Measurements from ENCODE around the gene STOML2.

Gene STOML2

DNA sequence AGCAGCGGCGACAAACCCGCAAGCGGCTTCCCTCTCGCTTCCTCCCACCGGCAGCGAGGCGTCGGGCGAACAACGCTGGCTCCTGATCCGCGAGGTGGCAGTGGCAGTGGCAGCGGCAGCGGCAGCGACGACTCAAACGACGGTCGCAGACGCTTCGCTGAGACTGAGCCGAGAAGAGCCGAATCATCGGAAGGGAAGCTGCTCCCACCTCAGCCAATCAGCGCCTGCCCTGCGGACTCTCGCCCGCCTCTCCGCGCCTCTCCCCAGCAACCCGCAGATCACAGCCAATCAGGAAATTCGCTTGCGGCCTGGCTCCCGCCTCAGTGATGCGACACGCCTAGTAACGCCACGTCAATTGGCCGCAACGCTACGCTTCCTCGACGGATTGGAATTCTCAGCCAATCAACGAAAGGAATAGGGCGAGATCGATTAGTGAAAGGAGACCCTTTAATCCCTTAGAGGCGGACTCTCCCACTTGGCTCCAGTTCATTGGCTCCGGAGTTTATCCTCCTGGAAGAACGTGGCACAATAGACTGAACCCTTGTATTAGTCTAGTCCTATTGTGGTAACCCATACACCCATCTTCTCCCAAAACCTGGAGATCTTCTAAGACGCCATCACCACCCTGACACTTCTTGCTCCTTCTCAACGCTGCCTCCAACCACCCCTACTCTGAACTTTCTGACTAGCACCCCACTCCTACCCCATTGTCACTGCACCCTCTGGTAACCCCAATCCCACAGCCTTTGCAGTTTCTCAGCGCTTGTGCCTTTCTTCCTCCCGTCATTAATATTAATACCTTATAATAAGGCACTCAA, 30.3 kb downstream of the STOML2 start, which contains the start of gene VCP:
TSS of gene VCP (minus strand) at position 165 of the 818 bp plus-strand sequence. CDS start 272 bp downstream, outside the sequence.
- DNase-seq (ENCODE audit: low spot score), result peak; percentile 98

DNA sequence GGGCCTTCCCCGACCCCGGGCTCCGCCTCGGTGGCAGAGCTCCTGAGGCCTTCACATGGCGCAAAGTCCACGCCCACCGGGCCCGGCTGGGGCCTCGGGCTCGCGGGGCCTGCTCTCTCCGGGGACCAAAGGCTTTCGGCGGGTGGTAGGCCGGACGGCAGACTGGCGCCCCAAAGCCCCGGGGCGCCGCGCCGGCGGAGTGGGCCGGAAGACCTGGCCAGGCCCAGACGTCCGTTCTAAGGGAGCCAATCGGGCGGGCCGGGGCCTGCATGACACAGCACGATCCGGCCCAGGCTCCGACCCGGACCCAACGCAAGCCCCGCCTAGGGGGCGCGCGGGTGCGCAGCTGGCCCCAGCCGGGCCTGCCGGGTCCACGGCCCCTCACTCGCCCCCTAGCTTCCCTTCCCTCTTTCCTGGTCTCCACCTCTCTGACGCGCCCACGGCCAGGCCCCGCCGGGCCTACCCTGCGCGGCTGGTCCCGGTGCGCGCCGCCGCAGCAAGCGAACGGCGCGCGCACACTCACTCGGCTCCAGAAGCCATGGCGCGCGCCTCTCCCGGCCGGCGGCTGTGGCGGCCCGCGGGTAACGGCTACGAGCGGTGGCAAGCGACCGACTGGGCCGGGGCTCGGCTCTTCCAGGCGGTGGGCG, 31.0 kb downstream of the STOML2 start:
- peak; percentile 88 for DNase-seq (ENCODE audit: low spot score)

DNA sequence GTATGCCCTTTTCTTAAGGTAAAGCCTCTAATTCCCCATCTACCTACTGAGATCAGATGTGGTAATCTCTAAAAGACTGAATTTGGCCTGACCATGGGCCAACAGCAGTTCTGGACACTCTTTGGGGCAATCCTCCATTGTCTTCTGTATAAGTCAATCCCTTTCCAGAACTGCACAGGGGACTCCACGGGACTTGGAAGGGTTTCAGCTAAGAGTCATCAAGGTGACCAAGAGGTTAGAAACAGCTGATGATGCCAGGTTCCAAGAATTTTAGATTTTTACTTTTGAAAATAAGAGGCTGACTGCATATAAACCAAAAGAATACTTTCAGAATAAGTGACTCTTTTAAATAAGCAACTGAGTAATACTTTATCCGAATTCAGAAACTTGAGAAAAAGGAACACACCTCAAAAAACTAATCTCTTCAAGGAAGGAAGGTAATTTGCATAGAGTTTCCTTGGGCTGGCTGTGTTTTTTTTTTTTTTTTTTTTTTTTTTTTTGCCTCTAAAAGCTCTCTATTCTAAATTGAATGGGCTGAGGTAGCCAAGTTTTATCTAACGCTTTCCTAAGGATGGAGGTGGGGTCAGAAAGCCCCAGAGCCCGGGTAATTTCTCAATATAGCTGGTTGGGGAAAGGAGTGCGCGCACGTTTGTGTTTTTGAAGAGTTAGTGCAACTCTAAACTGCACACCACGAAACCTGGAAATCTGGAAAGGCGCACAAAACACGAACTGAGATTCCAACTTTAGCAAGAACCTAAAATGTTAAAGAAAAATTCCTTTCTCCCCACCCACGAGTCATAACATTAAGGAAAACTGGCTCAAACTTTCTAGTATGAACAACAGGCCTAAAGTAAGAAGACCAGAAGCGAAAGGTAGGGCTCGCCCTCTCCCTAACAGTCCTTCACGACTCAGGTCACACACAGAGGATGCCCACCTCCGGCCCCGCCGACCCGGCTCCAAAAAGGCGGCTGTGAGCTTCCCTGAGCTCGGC, 31.8 kb downstream of the STOML2 start:
- DNase-seq (ENCODE audit: low spot score), result peak; percentile 6

DNA sequence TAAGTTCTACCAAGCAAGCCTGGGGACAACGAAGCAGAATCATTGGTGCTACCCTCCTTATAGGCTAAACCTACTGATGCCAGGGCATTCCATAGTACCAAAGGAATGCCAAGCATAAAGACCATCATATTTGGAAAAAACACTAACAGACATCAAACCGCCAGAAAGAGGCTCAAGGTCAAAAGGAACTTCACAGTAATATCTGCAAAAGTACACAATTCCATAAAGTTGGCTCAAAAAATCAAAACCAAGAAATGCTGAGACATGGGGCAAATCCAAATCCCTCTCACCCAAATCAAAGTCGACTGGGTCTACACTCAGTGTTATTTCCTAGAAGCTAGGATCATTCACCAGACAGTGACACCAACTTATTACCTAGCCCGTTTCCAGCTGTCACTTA, 33.9 kb downstream of the STOML2 start:
- DNase-seq (ENCODE audit: low spot score), result peak; percentile 15

DNA sequence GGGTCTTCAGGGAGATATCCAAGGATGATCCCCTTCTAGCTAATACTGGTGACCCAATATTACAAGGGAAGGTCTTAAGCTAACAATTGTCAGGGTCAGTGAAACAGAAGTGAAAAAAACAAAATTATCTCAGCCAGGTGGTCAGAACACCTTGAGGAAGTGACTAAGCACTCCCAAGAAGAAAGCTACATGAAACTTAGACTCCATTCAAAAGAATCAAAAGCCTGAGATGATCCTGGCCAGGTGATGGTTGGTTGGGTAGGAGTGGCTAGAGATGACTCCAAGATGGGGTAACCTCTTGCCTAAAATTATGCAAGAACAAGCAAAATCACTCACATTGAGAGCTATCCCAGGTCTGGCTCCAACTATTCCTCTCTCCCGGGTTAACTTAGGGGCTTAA, 35.9 kb downstream of the STOML2 start:
- peak; percentile 4 for DNase-seq (ENCODE audit: low spot score)

DNA sequence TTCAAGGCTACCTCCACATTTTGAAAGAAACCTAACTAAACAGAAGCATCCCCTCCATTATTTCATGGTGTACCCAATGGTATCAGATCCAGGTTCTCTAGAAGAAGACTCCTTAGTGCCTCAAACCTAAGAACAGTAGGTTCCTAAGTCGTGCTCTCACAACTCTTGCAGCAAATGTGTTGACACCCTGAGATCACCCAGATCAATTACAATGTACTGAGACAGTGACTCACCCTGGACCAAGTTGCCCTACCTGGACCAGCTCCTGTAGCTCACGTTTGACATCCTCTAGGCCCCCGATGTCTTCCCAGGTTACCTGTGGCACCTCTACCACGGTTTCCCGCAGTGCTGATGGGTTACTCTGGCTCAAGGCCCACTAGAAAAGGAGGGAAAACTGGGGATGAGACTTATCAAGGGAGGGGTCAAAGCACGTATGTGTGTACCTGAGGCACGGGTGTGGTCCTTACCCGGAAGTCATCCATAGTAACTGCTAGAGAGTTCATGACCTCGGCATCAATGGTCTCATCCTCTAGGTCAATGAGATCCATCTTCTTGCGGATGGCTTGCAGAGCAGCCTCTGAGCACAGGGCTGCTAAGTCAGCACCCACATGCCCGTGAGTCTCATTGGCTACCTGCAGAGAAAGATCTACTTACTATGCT, 42.3 kb downstream of the STOML2 start:
- no peak for DNase-seq (ENCODE audit: low spot score)

DNA sequence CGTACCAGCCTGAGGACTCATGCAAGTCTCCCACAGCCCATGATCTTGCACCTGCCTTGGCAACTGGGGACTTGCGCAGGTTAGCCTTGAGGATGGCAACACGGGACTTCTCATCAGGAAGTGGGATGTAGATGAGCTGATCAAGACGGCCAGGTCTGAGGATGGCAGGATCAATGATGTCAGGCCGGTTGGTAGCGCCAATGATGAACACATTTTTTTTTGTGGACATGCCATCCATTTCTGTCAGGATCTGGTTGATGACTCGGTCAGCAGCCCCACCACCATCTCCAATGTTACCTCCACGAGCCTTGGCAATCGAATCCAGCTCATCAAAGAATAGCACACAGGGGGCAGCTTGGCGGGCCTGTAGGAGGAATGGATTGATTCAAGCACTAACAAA, 43.5 kb downstream of the STOML2 start:
- DNase-seq (ENCODE audit: low spot score), result no peak

DNA sequence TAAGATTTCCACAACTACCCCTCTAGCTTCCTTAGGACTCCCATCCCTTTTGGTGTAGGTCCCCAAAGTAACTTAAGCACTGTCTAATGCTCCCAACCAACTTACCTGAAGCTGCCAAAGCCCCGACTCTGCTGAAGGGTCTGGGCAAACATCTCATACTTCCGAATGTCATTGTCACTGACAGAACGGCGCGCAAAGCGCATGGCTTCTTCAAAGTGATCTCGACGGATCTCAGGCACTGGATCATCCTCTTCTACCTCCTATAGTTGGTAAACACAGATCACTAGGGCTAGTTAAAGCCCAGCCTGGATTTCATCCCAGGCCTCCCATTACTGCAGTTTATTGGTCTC, 45.7 kb downstream of the STOML2 start:
- DNase-seq (ENCODE audit: low spot score), result no peak

DNA sequence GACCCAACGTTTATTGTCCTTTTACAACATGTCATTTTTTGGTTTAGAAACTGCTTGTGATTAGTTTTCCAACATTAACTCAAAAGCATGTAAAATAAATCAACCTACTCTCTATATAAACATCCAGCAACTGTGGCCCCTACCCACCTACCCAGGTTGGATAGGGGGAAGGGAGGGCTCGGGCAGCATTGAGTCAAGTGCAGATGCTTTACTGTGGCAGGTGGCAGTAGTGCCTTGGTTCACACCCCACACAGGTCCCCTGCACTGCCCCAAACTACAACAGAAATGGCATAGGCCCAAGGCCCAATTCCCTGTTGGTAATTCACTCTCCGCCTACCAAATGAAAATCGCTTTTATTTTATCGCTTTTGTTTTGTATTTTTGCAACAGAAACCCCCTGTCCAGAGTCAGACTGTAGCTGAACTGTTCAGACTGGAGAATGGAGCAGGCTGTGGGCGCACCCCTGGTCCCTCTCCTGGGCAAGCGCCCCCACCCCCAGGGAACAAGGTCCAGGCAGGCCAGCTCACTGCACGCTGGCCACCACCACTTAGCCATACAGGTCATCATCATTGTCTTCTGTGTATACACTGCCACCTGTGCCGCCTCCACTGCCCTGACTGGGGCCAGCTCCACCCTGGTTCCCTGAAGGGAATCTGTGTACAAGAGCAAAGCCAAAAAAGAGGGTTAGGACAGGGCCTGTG, 46.2 kb downstream of the STOML2 start:
- DNase-seq (ENCODE audit: low spot score), result no peak

DNA sequence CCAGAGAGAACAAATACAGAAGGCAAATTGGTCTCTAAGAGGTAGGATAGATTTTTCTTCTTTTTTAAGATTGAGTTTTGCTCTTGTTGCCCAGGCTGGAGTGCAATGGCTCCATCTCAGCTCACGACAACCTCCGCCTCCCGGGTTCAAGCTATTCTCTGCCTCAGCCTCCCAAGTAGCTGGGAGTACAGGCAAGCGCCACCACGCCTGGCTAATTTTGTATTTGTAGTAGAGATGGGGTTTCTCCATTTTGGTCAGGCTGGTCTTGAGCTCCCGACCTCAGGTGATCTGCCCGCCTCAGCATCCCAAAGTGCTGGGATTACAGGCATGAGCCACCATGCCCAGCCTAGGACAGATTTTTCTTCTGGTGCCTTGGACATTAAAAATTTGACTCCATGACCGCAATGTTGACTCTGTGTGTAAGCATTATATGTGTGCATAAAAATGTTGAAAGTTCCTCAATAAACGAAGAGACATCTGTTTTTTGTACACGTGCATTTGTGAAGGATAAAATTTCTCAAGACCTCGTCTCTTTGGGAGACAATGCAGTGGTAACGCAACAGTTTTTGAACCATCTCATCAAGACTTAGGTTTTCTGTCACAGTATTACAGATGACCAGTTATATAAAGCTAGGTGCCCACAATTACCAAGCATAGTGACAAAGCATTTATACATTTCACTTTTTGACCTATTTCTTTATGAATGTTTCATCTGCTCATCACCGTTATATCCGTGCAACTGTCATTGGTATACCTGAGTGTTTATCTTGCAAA, 47.9 kb downstream of the STOML2 start:
- no peak for DNase-seq (ENCODE audit: low spot score)

DNA sequence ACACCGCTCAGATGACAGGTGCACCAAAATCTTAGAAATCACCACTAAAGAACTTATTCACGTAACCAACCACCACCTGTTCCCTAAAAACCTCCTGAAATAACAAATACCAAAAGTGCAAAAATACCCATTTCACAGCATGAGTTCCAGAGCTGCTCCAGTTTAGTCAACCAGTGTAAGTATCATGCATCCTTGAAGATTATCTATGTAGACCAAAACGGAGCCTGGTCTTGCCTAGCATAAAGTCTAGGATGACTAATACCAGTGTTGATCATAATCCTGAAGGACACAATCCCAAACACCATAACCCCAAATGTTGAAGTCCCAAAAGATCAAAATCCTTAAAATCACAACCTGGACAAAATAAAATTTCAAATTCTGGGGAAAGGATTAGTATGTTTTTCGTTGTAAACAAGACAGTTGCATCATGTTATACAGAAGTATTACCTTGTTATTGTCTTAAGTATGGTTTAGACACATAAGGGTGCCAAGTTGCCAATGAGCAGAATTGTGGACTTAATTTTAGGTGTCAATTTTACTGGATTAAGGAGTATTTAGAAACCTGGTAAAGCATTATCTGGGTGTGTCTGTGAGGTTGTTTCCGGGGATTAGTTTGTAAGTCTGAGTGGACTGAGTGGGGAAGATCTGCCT, 48.6 kb downstream of the STOML2 start:
- DNase-seq (ENCODE audit: low spot score), result no peak

DNA sequence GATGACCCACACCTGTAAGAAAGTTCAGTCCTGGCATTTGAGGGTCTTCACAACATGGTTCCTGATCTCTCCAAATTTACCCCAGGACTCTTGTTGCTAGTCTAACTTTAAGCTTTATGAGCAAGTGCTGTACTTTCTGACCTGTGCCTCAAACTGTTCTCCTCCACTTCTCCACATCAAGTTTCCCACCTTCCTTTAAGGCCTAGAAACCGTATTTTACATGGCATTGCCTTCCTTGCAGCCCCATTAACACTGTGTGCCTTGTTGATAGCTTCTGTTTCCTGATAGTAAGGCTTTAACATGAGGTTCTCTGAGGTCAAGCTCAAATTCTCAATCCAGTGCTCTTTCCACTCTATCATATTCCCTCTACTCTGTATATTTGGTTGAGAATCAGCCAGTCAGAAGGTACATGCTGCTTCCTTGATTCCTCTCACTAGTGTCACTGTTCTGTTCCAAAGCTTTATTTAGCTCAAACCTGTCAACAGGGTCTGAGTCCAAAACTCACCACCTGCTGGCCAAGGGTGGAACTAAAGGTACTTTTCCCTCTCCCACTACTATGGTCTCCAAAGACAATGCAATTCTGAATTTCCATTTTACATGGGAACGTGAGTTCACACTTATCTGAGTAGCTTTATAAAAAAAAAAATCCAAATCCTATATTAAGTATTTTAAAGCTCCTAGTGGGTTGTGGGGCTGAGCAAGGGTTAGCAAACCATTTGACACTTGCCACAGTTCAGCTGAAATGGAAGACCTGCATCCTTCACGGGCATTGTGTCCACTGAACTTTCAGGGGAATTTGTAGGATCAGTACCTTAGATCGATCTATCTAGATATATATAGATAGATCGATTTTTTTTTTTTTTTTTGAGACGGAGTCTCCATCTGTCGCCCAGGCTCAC, 51.6 kb downstream of the STOML2 start:
- DNase-seq (ENCODE audit: low spot score), result no peak

Data from left forelimb (tissue), 1 donor.